Activated naive CD8-positive, alpha-beta T cell treated with anti-CD3 and anti-CD28 coated beads, Interleukin-2, amount 50 U/mL, for 24 hours (primary cell): ENCODE results near the gene HHIPL1.
"Not testable (repeated sequence)": the region's sequence is repeated elsewhere in the genome, so short reads cannot be mapped to it uniquely, and the experiment has no call there.

Experiments used
- ATAC-seq: fragments of 150-1000 bp; cut with Tn5 transposase; one replicate; pipeline ENCODE4 v1.10.0; 2021
- DNase-seq: peaks from one replicate; pipeline ENCODE4 v3.0.0; 2021
- H3K27ac Mint-ChIP-seq: one replicate; pipeline ENCODE4 v1.8.0; 2021; ENCODE audit warnings: mild to moderate bottlenecking, mixed read lengths
- H3K27me3 Mint-ChIP-seq: one replicate; pipeline ENCODE4 v1.8.0; 2021; ENCODE audit warnings: mixed read lengths
- H3K36me3 Mint-ChIP-seq: one replicate; pipeline ENCODE4 v1.8.0; 2021; ENCODE audit warnings: low read depth, mixed read lengths
- H3K4me1 Mint-ChIP-seq: one replicate; pipeline ENCODE4 v1.8.0; 2021; ENCODE audit warnings: mixed read lengths
- H3K4me3 Mint-ChIP-seq: one replicate; pipeline ENCODE4 v1.8.0; 2021; ENCODE audit warnings: mild to moderate bottlenecking, moderate library complexity, mixed read lengths
- H3K9me3 Mint-ChIP-seq: one replicate; pipeline ENCODE4 v1.8.0; 2021; ENCODE audit warnings: mixed read lengths

HHIPL1 gene

DNA sequence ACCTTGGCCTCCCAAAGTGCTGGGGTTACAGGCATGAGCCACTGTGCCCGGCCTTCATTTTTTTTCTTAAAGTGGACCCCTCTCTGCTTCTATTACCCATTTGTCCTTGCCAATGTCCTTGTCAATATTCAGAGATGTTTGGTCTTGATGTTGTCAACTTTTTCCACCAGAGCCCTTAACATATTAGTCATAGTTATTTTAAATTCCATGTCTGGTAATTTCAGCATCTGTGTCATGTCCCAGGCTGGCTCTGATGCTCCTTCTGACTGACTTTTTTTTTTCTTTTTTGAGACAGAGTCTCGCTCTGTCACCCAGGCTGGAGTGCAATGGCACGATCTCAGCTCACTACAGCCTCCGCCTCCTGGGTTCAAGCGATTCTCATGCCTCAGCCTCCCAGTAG is 2.2 kb upstream of the HHIPL1 start:
- not testable (repeated sequence) for H3K27ac Mint-ChIP-seq, DNase-seq, H3K9me3 Mint-ChIP-seq, ATAC-seq, H3K36me3 Mint-ChIP-seq, H3K4me1 Mint-ChIP-seq, H3K4me3 Mint-ChIP-seq
- H3K27me3 Mint-ChIP-seq = peaks cover 25% of the 10 kb centered on the region

DNA sequence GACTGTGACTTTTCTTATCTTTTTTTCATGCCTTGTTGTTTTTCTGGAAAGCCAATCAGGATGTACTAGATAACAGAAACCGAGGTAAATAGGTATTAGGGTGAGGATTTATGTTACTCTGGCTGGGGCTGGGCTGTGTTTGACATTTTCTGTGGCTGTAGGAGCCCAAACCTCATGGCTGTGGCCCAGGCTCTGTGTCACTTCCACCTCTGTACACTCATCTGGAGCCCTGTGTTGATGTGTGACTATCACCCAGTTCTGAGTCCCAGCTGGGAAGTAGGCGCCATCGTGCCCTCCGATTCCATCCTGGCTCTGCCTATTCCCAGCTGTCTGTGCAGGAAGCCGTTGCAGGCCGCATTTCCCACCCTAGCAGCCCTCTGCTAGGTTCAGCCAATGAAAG is 1.6 kb upstream of the HHIPL1 start:
- DNase-seq (no peak), ATAC-seq (no peak)
- Mint-ChIP-seq H3K27ac (no peak overlapping the region), H3K36me3 (no peaks in the 10 kb centered on the region), H3K27me3 (peaks cover 25% of the 10 kb centered on the region), H3K9me3 (no peaks in the 10 kb centered on the region), H3K4me1 (peaks cover 2% of the 10 kb centered on the region), H3K4me3 (no peak overlapping the region)

DNA sequence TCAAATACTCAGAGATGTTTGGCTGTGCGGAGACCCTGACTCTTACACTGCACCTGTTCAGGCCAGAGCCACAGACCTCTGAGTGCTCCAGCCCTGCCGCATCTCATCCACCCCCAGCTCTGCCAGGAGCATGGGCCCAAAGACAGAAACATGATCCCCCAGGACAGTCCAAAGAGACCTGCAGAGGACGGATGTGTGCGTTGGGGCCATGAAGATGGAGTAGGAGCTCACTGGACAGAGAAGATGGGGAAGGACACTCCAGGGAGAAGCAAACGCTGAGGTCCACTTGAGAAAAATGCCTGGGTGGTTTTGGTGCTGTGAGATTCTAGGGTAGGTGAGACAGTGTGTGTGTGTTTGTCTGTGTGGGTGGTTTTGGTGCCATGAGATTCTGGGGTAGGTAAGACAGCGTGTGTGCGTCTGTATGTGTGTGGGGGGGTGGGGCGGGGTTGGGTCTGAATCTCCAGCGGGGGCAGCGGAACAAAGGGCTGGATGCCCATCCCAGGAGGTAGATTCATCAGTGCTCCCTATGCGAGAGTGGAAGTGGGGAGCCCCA is 818 bp upstream of the HHIPL1 start:
- ATAC-seq (no peak), DNase-seq (no peak)
- peaks cover 25% of the 10 kb centered on the region for H3K27me3 Mint-ChIP-seq
- no peaks in the 10 kb centered on the region for H3K36me3 Mint-ChIP-seq
- no peak overlapping the region for H3K4me3 Mint-ChIP-seq
- H3K9me3 Mint-ChIP-seq = no peaks in the 10 kb centered on the region
- no peak overlapping the region for H3K27ac Mint-ChIP-seq
- H3K4me1 Mint-ChIP-seq = peaks cover 2% of the 10 kb centered on the region

DNA sequence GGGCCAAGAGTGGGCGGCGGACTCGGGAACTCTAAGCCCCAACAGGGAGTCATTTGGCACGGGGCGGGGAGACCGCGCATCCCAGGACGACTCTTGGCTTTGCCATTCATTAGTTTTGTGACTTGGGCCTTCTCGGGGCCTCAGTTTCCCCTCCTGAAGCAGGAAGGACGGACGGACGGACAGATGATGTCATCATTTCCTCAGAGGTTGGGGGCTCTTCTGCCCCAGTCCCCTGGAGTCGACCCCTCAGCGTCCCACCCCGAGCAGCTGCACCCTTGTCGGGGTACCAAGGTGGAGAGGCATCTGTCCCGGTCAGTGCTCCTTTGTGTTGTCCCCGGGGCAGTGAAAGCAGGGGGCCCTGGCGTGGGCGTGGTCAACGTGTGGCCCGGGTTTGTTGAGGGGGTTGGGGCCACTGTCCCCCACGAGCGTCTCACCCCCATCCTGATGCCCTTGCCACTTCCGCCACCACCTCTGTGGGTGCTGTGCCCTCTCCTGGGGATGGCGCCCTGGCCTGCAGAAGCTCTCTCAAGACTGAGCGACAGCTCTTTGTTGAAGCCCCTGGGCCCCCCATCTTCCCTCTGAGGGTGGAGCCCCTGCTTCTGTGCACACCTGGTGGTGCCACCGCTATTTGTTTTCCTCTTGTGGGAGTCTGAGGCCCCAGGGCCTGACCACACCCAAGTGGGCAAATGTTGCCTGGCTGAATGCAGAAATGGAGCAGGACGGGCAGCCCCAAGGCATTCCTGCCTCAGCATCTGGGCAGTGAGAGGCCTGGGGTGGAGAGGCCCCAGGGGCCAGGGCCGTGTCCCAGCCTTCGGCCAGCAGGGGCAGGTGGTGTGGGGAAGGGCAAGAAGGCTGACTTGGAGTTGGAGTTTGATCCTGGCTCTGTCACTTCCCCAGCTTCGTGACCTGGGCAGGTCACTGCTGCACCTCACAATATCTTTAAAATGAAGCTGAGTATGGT is 896 bp downstream of the HHIPL1 start:
- no peak for DNase-seq
- ATAC-seq = no peak
- peaks cover 31% of the 10 kb centered on the region for H3K27me3 Mint-ChIP-seq
- no peaks in the 10 kb centered on the region for H3K36me3 Mint-ChIP-seq
- H3K27ac Mint-ChIP-seq = no peak overlapping the region
- H3K4me3 Mint-ChIP-seq = no peak overlapping the region
- H3K4me1 Mint-ChIP-seq = peaks cover 2% of the 10 kb centered on the region
- H3K9me3 Mint-ChIP-seq = no peaks in the 10 kb centered on the region

DNA sequence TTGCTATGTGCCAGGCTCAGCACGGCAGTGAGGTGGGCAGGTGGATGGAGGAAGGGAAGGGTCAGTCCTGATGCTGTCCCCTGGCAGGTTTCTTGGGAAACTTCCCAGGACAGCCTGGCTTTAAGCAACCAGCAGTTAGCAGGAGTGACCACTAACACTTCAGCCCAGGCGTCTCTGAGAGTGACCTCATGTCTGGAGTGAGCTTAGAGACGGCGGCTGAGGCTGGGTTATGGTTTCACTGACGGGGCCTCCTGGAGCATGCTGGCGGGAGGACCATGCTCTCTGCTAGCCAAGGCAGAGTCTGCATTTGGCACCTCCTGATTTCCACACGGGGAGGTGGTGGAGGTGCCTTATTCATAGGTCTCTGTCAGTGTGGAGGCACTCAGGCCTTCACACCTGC is 2.5 kb downstream of the HHIPL1 start:
- DNase-seq (no peak), ATAC-seq (no peak)
- Mint-ChIP-seq H3K27ac (no peak overlapping the region), H3K36me3 (no peaks in the 10 kb centered on the region), H3K9me3 (no peaks in the 10 kb centered on the region), H3K4me1 (peaks cover 2% of the 10 kb centered on the region), H3K27me3 (peaks cover 34% of the 10 kb centered on the region), H3K4me3 (no peak overlapping the region)

DNA sequence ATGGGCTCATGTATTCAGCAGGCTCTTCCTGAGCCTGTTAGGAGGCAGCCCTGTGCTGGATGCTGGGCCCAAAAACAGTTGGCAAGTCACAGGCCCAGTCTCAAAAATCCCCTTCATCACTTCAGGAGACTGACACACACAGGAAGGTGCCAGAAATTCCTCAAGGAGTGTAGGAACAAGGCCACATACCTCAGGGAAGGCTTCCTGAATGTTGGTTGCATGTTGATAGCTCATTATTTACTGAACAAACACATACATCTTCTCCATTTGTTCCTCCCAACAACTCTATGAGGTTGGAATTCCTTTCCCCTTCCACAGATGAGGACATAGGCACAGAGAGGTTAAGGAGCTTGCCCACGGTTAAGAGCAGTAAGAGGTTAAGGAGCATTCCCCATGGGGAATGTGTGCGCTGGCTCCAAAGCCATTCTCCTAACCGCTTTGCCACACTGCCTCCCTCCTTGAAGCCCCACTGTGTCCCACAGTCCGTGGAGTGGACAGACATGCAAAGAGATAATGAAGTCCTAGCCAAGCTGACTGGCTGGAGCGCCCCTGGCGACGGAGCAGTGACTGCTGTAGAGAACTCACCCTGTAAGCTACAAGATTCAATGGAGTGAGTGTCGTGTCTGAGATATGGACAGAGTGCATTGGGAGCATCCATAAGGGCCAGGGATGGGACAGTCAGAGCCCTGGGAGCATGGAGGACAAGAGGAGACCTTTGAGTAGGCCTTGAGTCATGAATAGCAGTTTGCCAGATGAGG is 3.3 kb downstream of the HHIPL1 start:
- Mint-ChIP-seq H3K4me3 (no peak overlapping the region), H3K9me3 (no peaks in the 10 kb centered on the region), H3K36me3 (no peaks in the 10 kb centered on the region), H3K27ac (no peak overlapping the region), H3K4me1 (peaks cover 2% of the 10 kb centered on the region), H3K27me3 (peaks cover 34% of the 10 kb centered on the region)
- ATAC-seq = no peak
- no peak for DNase-seq

DNA sequence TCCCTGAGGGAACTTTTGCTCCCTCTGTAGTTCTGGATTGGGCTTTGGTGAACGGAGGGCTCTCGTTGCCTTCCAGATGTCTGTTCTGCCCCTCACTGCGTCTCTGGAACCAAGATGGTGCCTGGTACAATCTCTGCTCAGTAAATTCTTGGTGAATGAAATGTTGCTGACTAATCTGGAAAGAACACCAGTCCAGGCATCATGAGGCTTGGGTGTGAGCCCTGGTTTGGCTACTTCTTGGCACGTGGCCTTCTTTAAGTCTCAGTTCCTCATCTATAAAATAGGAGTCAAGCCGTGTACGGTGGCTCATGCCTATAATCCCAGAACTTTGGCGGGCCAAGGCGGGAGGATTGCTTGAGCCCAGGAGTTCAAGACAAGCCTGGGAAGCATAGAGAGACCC is 4.3 kb downstream of the HHIPL1 start:
- ATAC-seq (no peak), DNase-seq (no peak)
- no peaks in the 10 kb centered on the region for H3K9me3 Mint-ChIP-seq
- peaks cover 2% of the 10 kb centered on the region for H3K4me1 Mint-ChIP-seq
- peaks cover 28% of the 10 kb centered on the region for H3K27me3 Mint-ChIP-seq
- no peak overlapping the region for H3K4me3 Mint-ChIP-seq
- H3K27ac Mint-ChIP-seq = no peak overlapping the region
- H3K36me3 Mint-ChIP-seq = no peaks in the 10 kb centered on the region

DNA sequence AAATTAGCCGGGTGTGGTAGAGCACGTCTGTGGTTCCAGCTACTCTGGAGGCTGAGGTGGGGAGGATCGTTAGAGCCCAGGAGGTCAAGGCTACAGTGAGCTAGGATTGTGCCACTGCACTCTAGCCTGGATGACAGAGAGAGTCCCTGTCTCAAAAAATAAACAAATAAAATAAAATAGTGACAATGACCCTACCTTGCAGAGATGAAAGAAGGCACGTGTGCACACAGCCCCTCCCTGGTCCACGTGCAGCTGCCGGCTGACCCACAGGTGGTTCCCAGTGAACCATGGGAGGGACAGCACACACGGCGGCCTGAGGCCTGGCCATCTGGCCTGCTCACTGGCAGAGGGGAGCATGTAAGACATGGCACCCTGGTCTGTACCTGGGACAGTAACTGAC is 4.7 kb downstream of the HHIPL1 start:
- Mint-ChIP-seq H3K4me3 (no peak overlapping the region), H3K27me3 (peaks cover 30% of the 10 kb centered on the region), H3K4me1 (peaks cover 2% of the 10 kb centered on the region), H3K27ac (no peak overlapping the region), H3K36me3 (no peaks in the 10 kb centered on the region), H3K9me3 (no peaks in the 10 kb centered on the region)
- DNase-seq (no peak), ATAC-seq (no peak)

DNA sequence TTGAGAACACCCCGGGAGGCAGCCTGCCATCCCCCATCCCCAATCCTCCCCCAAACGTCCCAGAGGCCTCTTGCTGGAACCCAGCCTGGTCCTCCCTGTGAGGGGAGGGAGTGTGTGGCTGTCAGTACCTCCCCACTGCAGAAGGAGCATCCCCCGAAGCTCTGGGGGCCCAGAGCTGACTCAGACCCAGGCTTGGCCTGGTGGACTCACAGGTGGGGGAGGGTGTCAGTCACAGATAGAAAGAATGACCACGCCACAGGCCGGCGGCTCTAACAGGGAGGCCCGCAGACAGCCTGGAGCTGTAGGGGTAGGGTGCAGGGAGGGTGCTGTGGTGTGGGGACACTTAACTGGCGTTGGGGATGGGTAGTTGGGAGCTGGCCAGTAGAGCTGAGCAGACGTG is 5.3 kb downstream of the HHIPL1 start:
- no peak for ATAC-seq
- Mint-ChIP-seq H3K27me3 (peaks cover 32% of the 10 kb centered on the region), H3K4me1 (peaks cover 2% of the 10 kb centered on the region)

DNA sequence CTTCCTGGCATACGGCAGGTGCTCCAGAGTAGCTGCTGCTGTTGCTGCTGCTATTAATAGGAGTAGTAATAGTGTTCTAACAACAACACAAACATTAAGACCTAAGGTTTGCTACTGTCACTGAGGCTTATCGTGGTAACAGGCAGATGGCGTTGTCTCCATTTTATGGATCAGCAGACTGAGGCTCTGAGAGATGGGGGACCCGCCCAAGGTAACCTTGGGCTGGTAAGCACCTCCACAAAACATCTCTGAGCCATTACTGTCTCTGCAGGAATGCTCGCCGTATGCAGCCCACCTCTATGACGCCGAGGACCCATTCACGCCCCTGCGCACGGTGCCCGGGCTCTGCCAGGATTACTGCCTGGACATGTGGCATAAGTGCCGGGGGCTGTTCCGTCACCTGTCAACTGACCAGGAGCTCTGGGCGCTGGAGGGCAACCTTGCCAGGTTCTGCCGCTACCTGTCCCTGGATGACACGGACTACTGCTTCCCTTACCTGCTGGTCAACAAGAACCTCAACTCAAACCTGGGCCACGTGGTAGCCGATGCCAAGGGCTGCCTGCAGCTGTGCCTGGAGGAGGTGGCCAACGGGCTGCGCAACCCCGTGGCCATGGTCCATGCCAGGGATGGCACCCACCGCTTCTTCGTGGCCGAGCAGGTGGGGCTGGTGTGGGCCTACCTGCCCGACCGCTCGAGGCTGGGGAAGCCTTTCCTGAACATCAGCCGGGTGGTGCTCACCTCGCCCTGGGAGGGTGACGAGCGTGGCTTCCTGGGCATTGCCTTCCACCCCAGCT is 7.2 kb downstream of the HHIPL1 start:
- Mint-ChIP-seq H3K27ac (no peak overlapping the region), H3K4me3 (no peak overlapping the region), H3K27me3 (peaks cover 28% of the 10 kb centered on the region), H3K36me3 (no peaks in the 10 kb centered on the region), H3K4me1 (no peaks in the 10 kb centered on the region), H3K9me3 (no peaks in the 10 kb centered on the region)
- ATAC-seq = no peak
- DNase-seq = no peak

More for the DNA sequence above, 5.3 kb downstream of the HHIPL1 start:
- H3K27ac Mint-ChIP-seq = no peak overlapping the region
- DNase-seq = no peak
- no peaks in the 10 kb centered on the region for H3K9me3 Mint-ChIP-seq
- no peak overlapping the region for H3K4me3 Mint-ChIP-seq
- H3K36me3 Mint-ChIP-seq = no peaks in the 10 kb centered on the region

DNA sequence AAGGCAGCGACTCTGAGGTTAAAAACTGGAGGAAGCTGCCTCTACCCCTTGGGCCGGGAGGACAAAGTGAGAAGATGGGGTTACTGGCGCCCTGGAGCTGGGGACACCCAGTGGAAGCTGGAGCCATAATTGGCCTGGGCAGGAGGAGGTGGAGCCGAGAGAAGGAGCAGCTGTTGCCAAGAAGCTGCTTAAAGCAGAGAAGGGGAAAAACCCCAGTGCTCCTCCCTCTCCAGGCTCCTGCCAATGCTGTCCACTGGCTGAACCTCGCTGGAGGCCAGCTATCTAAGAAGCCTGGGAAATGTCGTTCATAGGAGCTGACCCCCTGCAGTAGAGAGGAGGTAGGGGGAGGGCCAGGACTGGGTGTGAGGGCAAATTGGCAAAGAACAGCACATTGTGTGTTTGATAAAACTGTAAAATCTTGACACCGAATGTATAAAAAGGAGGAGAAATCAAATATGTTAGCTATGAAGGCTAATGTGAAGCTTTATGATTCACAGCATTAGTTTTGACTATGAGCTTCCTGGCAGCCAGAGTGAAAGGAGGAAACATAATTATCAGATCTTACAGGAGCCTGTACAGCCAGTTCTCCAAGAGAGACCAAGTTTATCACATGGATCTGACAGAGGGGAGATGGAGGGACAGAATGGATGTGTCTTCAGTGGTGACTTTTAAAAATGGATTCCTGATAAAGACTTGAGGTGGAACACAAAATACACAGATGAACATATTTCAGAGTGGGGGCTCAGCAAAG is 9.5 kb downstream of the HHIPL1 start:
- H3K4me1 Mint-ChIP-seq = peaks cover 3% of the 10 kb centered on the region
- no peak overlapping the region for H3K4me3 Mint-ChIP-seq
- ATAC-seq = no peak
- no peaks in the 10 kb centered on the region for H3K9me3 Mint-ChIP-seq
- DNase-seq = no peak
- H3K27ac Mint-ChIP-seq = no peak overlapping the region
- H3K36me3 Mint-ChIP-seq = no peaks in the 10 kb centered on the region
- H3K27me3 Mint-ChIP-seq = peaks cover 42% of the 10 kb centered on the region

DNA sequence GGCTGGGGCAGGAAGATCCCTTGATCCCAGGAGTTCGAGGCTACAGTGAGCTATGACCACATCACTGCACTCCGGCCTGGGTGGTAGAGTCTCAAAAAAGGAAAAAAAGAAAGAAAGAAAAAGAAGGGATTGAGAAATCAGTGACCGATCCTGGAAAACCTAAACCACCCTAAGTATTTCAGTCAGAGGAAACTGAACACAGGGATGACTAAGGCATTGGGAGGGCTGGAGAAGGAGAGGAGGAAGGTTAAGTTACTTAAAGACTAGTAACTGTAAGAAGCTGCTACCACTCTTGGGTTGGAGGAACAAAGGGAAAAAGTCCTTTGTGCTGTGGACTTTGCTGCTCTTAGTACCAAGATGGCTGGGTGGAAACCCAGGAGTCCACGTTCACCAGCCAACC is 10.6 kb downstream of the HHIPL1 start:
- Mint-ChIP-seq H3K4me1 (peaks cover 3% of the 10 kb centered on the region), H3K9me3 (no peaks in the 10 kb centered on the region), H3K4me3 (no peak overlapping the region), H3K36me3 (no peaks in the 10 kb centered on the region), H3K27ac (no peak overlapping the region), H3K27me3 (peaks cover 46% of the 10 kb centered on the region)
- DNase-seq (no peak), ATAC-seq (no peak)

DNA sequence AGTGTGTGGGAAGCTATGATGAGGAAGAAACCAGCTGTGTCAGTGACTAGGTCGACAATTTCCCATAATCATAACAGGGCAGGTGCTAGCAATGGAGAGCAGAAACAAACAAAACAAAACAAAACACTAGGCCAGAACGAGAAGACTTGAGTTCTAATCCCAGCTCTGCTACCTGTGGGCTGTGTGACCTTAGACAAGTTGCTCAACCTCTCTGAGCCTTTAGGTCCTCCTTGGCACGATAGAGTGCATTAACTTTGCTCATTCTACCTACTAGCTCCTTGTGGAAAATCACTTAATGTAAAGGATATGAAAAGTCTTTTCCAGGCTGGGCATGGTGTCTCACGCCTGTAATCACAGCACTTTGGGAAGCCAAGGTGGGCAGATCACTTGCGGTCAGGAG is 11.2 kb downstream of the HHIPL1 start:
- DNase-seq (no peak), ATAC-seq (no peak)
- H3K27ac Mint-ChIP-seq = no peak overlapping the region
- no peaks in the 10 kb centered on the region for H3K36me3 Mint-ChIP-seq
- H3K4me1 Mint-ChIP-seq = peaks cover 3% of the 10 kb centered on the region
- H3K4me3 Mint-ChIP-seq = no peak overlapping the region
- peaks cover 53% of the 10 kb centered on the region for H3K27me3 Mint-ChIP-seq
- H3K9me3 Mint-ChIP-seq = no peaks in the 10 kb centered on the region
